RPMI7951 (cell line): ENCODE data around the gene CCR7. TPM values are rescaled to one million over a fixed set of nuclear protein-coding genes. Genes with fewer than 3 reads are reported as not detected.
A peak's percentile ranks its signal among the peaks of the same experiment; 100 is the strongest.
"Not testable (repeated sequence)": the region's sequence is repeated elsewhere in the genome, so short reads cannot be mapped to it uniquely, and the experiment has no call there.

Experiments
- DNase-seq: peaks from one replicate; pipeline ENCODE4 v3.0.0-alpha.2; 2012; ENCODE audit warnings: low read depth
- total RNA-seq: library from RNA; depleted of rRNA; stranded (reverse); fragments of >200 nt; shearing (Covaris generic); gene quantifications from 2 replicates; pipeline ENCODE4 v1.2.3, GENCODE V29; 2014

The CCR7 gene
- total RNA-seq, 1 experiment from 2014 or later: not detected

DNA sequence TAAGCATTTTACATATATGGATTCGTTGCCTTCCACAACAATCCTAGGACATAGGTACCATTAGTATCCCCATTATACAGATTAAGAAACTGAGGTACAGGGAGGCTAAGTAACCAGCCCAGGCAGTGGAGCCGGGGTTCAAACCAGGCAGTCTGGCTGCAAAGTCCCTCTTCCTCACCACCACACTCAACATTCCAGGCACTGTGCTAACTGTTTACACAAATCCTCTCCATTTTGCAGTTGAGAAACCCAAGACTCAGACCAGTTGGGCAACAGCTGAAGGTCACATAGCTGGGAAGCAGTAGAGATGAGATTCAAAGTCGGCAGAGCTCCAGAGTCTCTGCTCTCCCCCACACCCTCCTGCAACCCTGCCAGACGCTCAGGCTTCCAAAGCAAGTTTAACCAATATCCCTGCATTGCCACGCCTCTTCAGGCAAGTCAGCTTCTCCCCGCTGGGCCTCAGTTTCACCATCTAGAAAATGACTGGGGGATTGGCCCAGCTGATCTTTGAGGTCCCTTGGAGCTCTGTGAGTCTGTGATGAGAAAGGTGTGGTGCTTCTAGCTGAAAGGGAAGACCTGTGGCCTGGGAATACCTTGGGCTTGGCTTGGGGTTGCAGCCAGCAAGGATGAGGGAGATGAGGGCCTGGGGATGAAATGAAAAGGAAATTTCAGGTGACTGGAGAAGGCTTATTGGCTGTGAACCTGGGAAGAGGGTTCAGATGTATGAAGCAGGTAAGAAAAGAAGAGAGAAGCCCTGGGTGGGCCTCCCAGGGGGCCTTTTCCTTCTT is 14.0 kb downstream of the CCR7 start:
- peak; percentile 49 for DNase-seq

DNA sequence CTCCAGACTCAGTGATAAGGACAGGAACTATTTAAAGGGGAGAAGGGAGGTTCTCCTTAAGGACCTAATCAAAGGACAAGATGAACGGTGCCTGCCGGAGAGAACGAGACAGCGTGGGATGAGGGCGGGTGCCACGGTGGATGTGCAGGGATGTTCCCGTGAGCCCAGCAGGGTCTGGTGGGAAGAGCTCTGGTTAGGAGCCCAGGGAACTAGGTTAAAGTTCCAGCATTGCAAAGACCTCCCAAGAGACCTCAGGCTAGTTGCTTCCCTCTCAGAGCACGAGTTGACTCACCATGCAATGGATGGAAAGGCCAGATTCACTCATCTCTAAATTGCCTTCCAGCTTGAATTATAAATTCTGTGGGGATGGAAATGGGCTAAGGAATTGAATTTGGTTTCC is 14.7 kb downstream of the CCR7 start:
- peak; percentile 51 for DNase-seq

DNA sequence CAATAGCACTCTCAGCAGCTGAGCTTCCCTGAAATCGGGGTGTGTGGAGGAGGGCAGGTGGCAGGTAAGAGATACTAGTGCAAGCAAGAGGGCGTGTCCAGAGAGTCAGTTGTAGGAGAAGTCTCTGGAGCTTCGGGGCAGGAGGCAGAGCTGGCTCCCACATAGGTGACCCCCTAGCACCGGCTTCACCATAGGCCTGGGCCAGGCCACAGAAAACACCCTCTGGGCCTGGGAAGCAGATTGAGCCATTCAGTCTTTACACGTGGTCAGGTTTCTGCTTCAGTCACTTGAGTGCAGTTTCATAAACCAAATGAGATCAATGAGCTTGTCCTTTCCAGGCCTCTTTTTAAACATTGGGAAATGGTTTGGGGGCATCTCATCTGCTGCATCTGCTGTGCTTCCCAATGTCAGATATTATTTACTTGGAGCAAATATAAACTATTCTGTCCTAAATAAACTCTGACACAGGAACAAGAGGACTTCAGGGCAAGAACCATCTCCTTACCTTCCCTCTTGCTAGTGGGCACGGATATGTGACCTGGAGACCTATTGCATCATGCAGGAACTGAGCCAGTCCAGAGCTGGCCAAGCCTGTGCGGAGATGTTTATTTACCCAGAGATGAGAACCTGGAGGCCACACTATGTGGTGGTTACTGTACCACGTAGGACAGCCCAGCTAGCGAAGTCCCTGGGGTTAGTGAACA is 16.1 kb downstream of the CCR7 start:
- peak; percentile 74 for DNase-seq

DNA sequence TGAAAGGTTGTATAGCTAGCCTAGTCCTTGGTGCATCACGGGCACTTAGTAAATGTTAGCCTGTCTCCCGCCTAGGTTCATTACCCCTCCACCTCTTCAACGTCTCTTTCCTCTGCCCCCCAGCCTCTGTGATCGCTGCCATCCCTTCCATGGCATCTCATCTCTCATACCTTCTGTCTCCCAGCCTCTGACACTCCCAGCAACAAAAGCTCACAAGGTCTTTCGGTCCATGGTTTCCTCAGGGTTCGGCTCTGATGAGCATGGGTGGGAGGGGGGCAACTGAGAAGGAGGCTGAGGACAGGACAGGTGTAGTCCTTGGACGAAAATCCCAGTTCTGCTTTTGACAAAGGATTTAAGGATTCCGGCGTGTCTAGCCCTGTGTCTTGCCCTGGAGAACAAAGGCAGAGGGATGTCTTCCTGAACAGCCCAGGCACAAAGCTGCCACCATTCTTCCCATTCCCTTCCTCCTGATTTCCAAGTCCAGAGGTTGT is 16.7 kb downstream of the CCR7 start:
- DNase-seq: no peak

DNA sequence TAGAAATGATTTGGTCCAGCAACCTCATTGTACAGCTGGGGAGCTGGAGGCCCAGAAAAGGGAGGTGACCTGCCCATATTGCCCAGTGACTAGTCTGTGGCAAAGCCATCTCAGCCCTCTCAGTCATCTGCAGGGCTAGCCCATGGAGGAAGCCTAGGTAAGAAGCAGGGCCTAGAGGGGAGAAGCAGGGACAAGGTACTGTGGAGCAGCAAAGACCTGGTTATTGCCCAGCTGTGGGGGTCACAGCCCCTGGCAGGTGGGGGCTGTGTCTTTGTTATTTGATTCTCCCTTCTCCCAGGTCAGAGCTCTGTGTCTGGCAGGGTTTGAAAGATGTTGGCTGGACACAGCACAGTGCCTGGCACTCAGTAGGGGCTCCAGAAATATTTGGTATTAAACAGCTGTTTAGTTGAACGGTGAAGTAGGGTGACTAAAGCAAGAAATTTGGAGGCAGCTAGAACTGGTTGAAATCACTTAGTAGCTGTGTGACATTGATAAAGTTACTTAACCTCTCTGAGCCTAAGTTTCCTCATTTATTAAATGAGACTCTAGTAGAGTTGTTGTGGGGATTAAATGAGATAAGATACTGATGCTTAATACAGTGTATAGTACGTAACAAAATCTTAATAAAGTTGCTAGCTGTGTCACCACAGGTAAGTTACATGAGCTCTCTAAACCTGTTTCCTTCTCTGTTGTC is 17.3 kb downstream of the CCR7 start:
- no peak for DNase-seq

DNA sequence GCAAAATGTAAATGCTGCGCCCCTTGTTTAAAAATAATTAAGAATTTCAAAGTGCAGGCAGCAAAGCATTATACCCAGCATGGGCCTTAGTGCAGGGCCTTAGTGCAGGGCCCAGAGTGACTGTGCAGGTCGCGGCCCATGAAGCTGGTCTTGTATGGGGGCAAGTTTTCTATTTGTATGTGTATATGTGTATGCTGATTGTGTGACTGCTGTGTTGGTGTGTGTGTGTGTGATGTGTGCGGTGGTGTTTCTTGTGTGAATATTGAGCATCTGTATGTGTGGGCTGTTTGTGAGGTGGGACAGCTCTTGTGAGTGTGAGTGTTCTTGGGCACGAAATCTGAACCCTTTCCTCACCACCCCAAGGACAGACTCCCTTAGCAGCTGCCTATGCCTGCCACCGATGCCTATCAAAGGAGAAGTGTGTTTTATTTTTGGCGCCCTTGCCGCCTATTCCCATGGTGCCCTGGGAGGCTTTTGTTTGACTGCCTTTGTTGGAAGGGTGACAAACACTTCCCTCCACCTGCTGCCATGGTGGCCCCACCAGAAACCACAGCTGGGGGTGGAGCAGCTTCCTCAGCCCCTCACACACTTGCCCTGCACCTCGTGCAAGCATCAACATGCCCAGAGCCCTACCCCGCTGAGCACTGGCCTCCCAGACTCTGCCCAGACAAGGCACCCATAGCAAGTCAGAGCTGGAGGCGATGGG is 18.0 kb downstream of the CCR7 start:
- DNase-seq: no peak

DNA sequence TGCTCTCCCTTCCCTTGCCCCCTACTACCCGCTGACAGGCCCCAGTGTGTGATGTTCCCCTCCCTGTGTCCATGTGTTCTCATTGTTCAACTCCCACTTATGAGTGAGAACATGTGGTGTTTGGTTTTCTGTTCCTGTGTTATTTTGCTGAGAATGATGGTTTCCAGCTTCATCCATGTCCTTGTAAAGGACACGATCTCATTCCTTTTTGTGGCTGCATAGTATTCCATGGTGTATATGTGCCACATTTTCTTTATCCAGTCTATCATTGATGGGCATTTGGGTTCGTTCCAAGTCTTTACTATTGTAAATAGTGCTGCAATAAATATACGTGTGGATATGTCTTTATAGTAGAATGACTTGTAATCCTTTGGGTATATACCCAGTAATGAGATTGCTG is 18.8 kb downstream of the CCR7 start:
- DNase-seq: not testable (repeated sequence)

DNA sequence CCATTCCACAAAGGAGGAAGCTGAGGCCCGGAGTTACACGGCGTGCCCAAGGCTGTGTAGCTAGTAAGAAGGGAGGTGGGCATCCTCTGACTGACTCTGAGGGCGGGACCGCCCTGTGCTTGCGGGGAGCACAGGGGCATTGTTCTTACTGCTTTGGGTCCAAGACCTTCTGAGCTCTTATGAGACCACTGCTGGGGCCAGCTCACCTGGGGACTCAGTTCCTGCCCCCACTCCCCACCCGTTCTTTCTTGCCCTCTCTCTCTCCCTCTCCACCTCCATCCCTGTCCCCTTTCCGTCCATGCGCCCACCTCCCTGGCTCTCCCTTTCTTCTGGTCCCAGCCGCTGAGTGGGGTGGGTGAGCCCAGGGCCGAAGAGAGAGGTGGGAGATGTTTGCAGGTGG is 19.6 kb downstream of the CCR7 start:
- no peak for DNase-seq

DNA sequence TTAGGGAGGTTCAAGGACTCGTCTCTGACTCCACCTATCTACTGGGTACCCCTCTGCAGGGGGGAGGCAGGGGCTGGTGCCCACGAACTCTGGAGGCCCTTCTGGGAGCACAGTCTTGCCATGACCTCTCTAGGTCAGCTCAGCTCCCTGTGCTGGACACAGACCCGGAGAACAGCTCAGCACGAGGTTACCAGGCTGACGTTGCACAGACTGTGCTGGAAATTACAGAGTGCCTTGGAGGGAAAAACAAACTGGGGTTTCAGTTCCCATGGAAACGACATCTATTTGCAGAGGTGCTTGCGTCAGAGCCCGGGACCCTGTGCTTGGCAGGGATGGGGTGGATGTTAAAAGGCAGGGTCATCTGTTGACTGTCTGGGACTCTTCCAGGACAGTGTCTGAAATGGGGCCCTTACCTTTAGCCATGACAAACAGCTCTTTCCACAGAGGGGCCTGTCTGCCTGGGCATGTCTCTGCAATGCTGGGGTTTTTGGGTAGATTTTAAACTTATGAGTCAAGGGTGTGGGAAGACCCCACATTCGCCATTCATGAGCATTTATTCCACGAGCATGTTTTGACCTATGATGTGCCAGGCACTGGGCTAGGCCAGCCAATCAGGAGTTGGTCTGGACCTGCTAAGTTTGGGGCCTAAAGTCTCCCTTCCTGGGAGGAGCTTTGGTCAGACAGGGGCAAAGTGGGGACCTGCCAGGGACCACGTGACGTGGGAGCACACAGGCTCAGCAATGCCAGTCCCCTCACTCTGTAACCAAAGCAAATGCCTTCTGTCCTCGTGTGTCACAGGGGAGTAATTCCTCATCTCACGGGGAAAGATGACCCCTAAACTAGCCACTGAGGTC is 22.5 kb downstream of the CCR7 start:
- DNase-seq: peak; percentile 60

DNA sequence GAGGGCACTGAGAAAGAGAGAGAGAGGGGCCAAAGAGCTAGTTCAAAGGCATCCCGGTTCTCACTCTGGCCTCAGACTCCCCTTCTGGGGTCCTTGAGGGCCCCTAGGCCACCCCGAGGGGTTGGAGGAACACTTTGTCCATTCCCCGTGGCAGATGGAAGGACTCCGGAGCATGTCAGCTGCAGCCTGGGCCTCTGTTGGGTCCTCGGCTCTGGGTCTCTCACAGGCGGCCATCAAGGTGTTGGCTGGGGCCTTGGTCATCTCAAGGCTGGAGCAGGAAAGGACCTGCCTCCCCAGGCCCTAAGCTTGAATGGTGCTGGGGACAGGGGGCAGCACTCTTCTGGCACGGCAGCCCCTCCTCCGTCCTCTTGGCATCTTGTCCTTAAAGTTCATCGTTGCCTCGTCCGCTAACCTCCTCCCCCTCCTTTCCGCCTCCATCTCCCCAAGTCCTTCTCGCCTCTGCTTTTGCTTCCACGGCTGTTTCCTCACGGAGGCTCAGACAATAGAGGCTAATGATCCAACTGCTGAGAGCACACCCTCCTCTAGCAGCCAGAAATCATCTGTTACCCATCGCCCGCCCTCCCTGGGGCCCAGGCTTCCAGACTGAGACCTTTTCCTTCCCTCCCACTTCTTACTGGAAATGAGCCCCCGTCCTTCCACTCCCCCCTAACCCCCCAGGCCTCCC is 23.3 kb downstream of the CCR7 start:
- no peak for DNase-seq

DNA sequence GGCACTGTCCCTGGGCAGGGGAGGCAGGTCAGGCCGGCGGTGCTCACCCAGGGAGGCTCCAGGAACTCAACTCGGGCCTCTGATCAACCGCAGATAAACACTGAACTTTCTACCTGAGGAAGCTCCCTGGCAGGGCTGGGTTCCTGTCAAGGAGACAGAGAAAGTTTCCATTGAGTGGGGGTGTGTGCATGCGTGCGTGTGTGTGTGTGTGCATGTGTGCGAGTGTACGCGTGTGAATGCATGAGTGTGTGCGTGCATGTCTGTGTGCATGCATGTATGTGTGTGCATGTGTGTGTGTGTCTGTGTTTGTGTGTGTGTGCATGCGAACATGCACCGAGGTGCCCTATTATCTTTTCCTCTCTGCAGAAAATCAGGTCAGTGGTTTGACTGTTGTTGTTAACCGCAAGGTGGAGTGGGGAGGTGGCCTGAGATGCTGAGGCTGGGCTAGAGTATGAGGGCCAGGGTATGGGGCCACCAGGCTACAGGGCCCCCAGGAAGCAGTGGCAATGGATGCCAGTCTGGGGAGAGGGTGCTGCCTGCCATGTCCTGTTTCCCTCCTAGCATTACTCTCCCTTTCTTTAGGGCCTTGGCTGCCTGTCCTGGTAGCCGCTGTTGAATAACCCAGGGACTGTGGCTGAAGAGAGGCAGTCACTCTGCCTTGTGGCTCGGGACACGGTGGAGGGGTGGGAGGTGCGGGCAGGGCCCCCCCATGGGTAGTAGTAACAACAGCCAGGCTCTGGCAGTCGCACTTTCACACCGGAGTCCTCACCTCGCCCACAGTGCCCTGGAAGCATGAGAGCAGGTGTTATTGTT is 24.0 kb downstream of the CCR7 start:
- no peak for DNase-seq

DNA sequence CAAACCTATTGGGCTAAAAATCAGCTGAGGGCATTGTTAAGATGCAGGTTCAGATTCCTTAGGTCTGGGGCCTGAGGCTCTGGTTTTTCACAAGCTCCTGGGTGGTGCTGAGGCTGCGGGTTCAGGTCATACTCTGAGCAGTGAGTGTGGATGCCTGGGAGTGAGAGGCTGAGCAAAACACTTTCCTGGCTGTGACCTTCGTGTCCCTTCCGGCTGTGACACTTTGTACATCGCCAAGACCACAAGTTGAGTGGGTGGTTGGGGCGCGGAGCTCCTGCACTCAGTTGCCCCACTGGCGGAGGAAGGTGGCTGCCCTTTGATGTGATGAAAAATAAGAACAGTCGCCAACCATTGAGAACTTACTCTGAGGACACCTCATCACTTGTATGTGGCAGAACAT is 24.8 kb downstream of the CCR7 start:
- DNase-seq: no peak

DNA sequence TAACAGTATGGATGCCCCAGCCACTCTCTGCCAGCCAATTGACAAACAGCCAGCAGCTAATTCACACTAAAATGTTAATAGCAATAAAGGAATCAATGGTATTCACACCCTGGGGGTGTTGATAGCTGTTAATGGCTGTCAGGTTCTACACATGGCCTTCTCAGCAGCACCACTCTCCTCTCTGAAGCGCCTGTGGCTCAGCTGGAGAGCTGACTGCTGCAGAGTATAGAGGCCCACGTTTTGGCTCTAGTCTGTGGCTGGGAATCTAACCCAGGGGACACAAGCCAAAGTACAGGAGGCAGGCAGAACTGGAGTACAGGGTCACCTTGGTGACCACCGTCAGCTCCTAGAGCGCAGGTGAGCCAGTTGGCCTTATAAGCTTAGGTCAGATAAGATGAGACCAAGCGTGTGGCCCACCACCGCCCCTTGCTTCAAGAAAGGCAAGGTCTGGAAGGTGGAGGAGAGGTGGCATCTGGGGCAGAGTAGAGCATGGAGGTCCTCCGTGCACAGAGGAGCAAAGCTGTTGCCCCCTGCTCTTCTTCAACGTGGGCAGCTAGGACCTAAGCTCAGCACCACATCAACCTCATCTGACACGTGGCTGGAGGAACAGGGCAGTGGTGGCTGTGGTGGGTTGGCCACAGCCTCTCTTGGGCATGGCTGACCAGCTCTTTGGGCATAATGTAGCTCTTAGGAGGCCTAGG is 25.4 kb downstream of the CCR7 start:
- DNase-seq: no peak

DNA sequence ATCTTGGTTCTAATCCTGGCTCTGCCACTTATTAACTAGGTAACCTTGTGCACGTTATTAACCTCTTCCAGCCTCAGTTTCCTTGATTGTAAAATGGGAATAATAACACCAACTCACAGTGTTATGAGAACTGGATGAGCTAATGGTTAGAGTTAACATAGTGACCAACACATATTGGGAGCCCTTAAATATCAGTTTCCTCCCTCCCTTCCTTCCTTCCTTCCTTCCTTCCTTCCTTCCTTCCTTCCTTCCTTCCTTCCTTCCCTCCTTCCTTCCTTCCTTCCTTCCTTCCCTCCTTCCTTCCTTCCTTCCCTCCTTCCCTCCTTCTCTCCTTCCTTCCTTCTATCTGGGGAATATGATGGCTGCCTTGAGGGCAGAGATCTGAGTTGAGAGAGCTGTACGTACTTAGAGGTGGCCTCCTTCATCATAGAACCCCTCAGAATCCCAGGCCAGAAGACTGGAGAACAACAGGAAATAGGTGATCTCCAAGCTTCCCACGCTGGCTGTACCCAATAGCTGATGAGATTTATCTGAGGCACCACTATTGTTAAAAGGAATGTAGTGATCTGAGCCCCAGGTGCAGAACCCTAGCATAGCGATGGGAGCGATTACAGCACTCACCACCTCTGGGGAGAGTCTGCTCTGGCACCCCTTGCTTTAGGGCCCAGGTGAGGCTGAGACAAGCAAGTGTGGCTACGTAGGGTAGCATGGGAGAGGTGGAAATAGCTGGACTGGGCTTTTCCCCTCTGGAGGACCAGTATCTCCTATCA is 26.2 kb downstream of the CCR7 start:
- DNase-seq: no peak

DNA sequence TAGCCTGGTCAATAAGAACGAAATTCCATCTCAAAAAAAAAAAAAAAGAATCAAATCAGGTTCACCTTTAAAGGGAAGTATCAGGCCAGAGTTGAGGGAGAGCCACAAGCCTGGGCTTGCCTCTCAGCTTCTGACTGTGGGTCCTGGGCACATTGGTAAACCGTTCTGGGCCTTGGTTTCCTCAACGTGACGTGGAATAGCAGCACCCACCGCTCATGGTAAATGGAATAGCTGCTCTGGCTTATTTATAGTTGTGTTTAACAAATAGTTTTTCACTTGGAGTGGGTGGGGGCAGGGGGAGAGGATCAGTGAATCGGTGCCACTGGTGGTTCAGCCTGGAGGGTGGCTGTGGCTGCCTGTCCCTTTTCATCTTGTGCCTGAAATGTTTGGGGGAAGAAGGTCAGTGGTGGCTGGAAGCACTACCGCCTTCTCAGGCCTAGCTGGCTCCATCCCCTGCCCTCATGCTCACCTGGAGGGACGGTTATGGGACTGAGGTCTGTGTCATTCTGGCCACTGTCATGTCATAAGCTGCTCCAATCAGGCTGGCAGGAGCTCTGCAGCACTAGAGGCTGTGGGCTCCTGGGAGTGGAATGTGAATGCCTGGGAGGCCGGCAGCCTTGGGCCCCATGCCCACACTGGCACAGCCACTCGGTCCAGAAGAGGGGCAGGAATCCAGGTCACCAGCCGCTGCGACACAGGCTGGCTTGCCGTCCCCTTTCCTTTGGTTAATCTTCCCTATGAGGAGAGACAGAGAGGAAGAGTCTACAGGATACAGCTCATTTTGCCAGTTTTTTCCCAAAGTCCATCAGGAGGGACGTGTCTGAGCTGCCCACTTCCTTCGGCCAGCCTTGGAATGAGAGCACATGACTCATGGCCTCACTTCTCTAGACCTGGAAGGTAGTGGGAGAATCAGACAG is 27.0 kb downstream of the CCR7 start:
- DNase-seq: peak; percentile 29

DNA sequence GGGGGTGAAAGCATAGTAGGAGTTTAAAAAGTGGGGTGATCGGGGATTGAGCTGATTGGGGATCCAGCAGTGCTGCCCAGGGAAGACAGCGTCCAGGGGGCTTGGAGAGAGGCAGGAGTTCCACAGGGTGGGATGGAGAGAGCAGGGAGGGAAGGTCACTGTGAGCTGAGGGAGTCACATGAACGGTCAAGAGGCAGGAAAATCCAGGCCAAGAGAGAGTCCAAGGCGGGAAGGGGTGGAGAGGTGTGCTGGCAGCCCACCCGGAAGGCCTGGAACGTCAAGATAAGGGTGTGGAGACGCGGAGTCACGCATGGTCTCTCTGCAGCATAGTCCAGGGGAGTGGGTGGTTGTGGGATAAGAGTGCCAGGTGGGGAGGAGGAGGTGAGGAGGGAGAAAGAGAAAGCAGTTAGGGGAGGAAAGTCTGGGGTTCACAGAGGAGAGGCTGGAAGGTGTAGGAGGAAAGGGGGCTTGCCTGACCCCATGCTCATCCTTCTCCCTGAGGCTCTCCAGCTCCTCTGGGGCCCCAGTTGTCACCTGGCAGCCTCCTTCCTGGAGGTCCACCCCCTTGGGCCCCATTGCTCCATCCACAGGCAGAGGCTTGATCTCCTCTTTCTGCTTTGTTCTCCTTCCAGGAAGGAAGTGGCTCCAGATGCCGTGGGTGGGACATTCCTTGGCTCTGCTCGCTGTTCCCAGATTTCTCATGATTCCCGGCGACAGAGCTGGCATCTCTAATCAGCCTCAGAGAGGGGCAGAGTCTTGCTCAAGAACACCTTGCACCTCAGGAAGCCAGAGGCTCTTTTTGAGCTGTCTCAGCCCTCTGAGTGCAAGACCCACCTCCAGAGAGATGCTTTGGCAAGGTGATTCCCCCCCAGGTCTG is 28.7 kb downstream of the CCR7 start:
- peak; percentile 45 for DNase-seq
